Breast epithelium (tissue), 4 donors: Measurements from ENCODE around the gene POLN. TPM values are rescaled to one million over a fixed set of nuclear protein-coding genes. Genes with fewer than 3 reads are reported as not detected.
A peak's percentile ranks its signal among the peaks of the same experiment; 100 is the strongest.

Experiments
- DNase-seq, 2 donors: peaks; one replicate each; pipeline ENCODE4 v3.0.0-alpha.2; 2019; ENCODE audit warnings: low spot score in 2 of 2
- H3K27ac ChIP-seq, 2 donors: fragments of 200-600 bp; sonication (generic) in 1 of 2; one replicate each; pipeline ENCODE4 v1.5.1; 2016 to 2019; ENCODE audit warnings: mild to moderate bottlenecking in 1 of 2
- H3K27me3 ChIP-seq, 2 donors: fragments of 200-600 bp; sonication (generic) in 1 of 2; one replicate each; pipeline versions ENCODE4 v1.5.1 to v1.6.0; 2017 to 2019; ENCODE audit warnings: control low read depth in 1 of 2, mild to moderate bottlenecking in 1 of 2
- H3K36me3 ChIP-seq: fragments of 200-600 bp; one replicate; pipeline ENCODE4 v1.5.1; 2019
- H3K4me1 ChIP-seq, 2 donors: fragments of 200-600 bp; sonication (generic); one replicate each; pipeline ENCODE4 v1.5.1; 2016 to 2019; ENCODE audit warnings: control low read depth in 1 of 2
- H3K4me3 ChIP-seq, 3 donors: fragments of 200-600 bp; sonication (generic); 1 replicate in 2 of 3; 2 replicates in 1 of 3; pipeline ENCODE4 v1.5.1; 2016 to 2019; ENCODE audit warnings: mild to moderate bottlenecking in 3 of 3, moderate library complexity in 2 of 3
- H3K9me3 ChIP-seq, 2 donors: fragments of 200-600 bp; sonication (generic) in 1 of 2; one replicate each; pipeline ENCODE4 v1.5.1; 2016 to 2019; ENCODE audit warnings: control low read depth in 1 of 2
- POLR2A ChIP-seq: fragments of 450-650 bp; IDR thresholded peaks from one replicate; pipeline ENCODE4 v1.6.1; 2016; ENCODE audit warnings: antibody characterized with exemption, mild to moderate bottlenecking, moderate library complexity
- POLR2AphosphoS5 ChIP-seq, 3 donors: sonication (generic); formaldehyde crosslinking; IDR thresholded peaks; one replicate each; pipeline ENCODE4 v1.6.1; 2017; ENCODE audit warnings: antibody characterized with exemption in 3 of 3
- intact Hi-C: fragments of 100-400 bp; cut with DNase I; formaldehyde crosslinking; loops from one replicate; pipeline ENCODE4 v1.15.1; 2023; ENCODE audit warnings: low total_unique reads
- total RNA-seq, 3 donors: library from RNA; depleted of rRNA; stranded (reverse); fragments of >200 nt; gene quantifications; one replicate each; pipeline ENCODE4 v1.1.0, GENCODE V29; 2016
- TF ChIP-seq, protein P1 (sequence below), 3 donors: fragments of 450-650 bp; IDR thresholded peaks; one replicate each; pipeline ENCODE4 v1.5.1; 2016 to 2017; ENCODE audit warnings: antibody characterized with exemption in 3 of 3, mild to moderate bottlenecking in 3 of 3, moderate library complexity in 3 of 3

The POLN gene
- total RNA-seq, 3 donors from 2014 or later: 3.3 to 4.7 (median 4.3) TPM

DNA sequence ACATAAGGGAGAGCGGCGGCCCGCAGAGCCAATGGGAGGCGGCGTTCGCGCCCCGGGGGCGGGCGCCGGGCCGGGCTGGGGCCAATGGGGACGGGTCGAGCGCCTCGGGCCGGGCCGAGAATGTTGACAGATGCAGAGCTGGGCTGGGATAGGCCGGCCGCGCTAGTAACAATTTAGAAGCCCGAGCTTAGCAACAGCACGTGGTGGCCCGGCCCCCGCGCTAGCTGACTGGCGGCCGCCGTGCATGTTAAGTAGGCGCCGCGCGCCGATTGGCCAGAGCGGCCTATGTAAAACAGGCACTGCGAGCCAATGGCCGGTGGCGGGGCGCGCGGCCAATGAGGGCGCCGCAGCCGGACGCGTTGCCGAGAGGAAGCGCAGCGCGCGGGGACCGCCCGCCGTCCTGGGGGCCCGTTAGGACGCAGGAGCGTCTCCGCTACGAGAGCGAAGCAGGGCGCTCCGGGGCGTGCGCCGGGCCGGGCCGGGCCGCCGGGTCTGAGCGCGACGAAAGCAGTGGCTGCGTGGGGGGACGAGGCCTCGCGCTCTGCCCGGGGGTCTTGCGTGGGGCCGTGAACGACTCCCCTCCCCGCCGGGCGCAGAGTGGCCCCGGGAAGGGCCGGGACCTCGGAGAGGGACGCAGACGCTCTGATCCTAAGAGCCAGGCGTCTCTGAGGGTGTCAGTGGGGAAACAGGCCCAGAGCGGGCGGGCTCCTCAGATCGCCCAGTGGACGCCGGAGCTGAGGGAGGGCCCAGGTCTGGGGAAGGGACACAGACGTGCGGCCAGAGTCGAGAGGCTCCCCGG lies 20.4 kb upstream of the POLN start:
- H3K36me3 ChIP-seq: no peaks in the 10 kb centered on the region
- intact Hi-C loops: no loop called here
- peak overlapping the region; percentile 86 to 96 for H3K27ac ChIP-seq
- H3K9me3 ChIP-seq: no peaks in the 10 kb centered on the region
- no peaks in the 10 kb centered on the region for H3K27me3 ChIP-seq
- peak overlapping the region; percentile 90 to 99 (median 91) for H3K4me3 ChIP-seq
- TF ChIP-seq POLR2A: peak; percentile 36
- peak; percentile 60 to 71 (median 61) for TF ChIP-seq POLR2AphosphoS5 (IDR thresholded peaks at IDR 0.05)
- TF ChIP-seq, protein P1, sequence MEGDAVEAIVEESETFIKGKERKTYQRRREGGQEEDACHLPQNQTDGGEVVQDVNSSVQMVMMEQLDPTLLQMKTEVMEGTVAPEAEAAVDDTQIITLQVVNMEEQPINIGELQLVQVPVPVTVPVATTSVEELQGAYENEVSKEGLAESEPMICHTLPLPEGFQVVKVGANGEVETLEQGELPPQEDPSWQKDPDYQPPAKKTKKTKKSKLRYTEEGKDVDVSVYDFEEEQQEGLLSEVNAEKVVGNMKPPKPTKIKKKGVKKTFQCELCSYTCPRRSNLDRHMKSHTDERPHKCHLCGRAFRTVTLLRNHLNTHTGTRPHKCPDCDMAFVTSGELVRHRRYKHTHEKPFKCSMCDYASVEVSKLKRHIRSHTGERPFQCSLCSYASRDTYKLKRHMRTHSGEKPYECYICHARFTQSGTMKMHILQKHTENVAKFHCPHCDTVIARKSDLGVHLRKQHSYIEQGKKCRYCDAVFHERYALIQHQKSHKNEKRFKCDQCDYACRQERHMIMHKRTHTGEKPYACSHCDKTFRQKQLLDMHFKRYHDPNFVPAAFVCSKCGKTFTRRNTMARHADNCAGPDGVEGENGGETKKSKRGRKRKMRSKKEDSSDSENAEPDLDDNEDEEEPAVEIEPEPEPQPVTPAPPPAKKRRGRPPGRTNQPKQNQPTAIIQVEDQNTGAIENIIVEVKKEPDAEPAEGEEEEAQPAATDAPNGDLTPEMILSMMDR (IDR thresholded peaks at IDR 0.05): no peak
- peak; percentile 99 to 100 for DNase-seq
- peaks cover 11 to 16% of the 10 kb centered on the region in 2 donors for H3K4me1 ChIP-seq

DNA sequence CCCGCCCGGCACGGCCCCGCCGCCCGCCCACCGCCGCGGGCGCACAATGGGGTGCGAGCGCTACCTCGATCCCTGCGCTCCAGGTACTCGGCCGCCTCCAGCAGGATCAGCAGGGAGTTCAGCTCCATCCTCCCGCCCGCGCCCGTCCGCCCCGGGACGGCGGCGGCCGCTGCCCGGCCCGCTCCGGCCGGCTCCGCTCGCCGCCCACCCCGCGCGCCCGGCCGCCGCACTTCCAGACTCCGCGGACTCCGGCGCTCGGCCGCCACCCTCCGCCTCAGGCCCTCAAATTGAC lies 19.9 kb upstream of the POLN start, which contains the start of gene MXD4:
TSS of gene MXD4 (minus strand) at position 257 of the 292 bp plus-strand sequence. CDS start at position 128, 129 bp downstream.
- Histone ChIP-seq H3K27me3 (no peaks in the 10 kb centered on the region), H3K4me1 (peaks cover 17 to 22% of the 10 kb centered on the region in 2 donors), H3K4me3 (peak within 1 kb of the TSS; percentile 90 to 99 (median 91)), H3K27ac (peak within 1 kb of the TSS; percentile 86 to 96), H3K36me3 (no peaks in the 10 kb centered on the region), H3K9me3 (no peaks in the 10 kb centered on the region)
- intact Hi-C loops: no loop called here
- TF ChIP-seq POLR2A (no peak), POLR2AphosphoS5 (IDR thresholded peaks at IDR 0.05) (no peak)
- TF ChIP-seq, protein P1 (IDR thresholded peaks at IDR 0.05): no peak
- no peak for DNase-seq

DNA sequence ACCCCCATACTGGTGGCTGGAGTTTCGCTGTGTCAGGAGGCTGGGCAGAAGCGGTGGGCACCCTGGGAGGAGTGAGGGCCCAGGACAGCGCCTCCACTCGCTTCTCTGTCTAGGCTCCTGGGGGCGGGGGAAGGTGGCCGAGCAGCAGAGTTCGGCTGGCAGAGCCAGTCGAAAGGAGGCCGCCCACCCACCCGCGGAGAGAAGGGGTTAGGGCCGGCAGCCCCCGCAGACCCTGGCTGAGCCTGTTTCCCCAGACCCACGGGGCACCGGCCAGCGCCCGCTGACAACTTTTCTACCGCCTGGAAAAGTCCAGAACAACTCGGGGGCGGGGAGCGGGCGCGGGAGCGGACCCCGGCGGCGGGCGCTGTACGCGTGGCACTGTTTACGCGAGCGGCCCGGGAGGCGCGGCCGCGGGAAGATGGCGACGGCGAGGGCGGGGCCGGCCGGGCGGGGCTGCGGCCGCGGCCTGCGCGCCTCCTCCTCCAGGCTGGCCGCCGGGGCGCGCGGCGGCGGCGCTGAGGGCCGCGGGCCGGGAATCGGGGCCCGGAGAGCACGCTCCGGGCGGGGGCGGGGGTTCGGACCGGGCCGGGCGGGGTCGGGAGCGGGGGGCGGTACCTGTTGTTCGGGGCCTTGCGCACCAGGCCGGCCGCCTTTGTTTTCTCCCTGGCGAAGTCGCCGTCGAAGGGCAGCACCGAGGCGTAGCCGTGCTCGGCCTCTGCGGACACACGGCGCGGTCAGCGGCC lies 19.4 kb upstream of the POLN start:
- no peaks in the 10 kb centered on the region for H3K27me3 ChIP-seq
- H3K9me3 ChIP-seq: no peaks in the 10 kb centered on the region
- no peaks in the 10 kb centered on the region for H3K36me3 ChIP-seq
- H3K4me1 ChIP-seq: peaks cover 22 to 24% of the 10 kb centered on the region in 2 donors
- TF ChIP-seq, protein P1 (IDR thresholded peaks at IDR 0.05): no peak
- no peak for TF ChIP-seq POLR2A
- no peak for TF ChIP-seq POLR2AphosphoS5 (IDR thresholded peaks at IDR 0.05)
- DNase-seq: peak in 1 of 2 donors; percentile 58
- peak overlapping the region; percentile 90 to 99 (median 91) for H3K4me3 ChIP-seq
- intact Hi-C loops: no loop called here
- H3K27ac ChIP-seq: peak overlapping the region; percentile 85 to 96

DNA sequence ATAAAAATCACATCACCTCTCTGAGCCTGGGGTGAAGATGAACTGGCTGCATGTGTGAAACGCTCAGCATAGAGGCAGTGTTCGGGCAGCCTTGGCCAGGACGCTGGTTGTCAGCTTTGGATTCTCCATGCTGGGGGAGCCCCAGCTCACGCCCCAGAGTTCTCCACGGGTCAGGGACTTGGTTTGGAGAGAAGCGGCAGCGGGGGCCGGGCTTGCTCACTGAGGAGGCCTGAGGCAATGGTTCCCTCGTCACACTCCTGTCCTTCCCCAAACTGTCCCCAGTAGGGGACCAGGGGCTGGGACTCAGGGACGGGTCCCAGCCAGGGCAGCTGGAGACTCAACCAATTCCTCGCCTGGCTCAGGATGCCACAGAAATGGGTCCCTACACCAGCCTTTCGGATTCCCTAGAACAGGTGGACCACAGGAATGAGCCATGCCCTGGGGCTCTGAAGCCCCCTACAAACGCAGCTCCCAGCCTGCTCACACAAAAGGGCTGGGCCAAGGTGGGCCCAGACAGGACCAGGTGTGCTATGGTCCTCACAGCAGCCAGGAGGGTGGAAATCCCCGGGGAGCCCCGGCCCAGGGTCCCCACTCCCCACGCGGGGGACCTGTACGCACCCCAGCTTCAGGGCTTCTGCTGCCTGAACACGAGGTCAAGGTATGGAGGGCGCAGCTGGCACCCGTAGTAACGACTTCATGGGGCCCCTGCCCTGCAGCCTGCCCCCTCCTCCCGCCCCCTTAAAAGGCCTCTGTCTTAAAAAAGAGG lies 18.6 kb upstream of the POLN start:
- no peaks in the 10 kb centered on the region for H3K27me3 ChIP-seq
- DNase-seq: peak in 1 of 2 donors; percentile 43
- no peaks in the 10 kb centered on the region for H3K36me3 ChIP-seq
- peak overlapping the region; percentile 85 to 96 for H3K27ac ChIP-seq
- peak overlapping the region; percentile 90 to 99 (median 91) for H3K4me3 ChIP-seq
- H3K9me3 ChIP-seq: no peaks in the 10 kb centered on the region
- H3K4me1 ChIP-seq: peaks cover 26 to 29% of the 10 kb centered on the region in 2 donors
- intact Hi-C loops: no loop called here
- TF ChIP-seq, protein P1 (IDR thresholded peaks at IDR 0.05): no peak
- TF ChIP-seq POLR2A (no peak), POLR2AphosphoS5 (IDR thresholded peaks at IDR 0.05) (no peak)
